ENCODE measurements around the gene HSPA1B. TPM values are rescaled to one million over a fixed set of nuclear protein-coding genes. Genes with fewer than 3 reads are reported as not detected.
A peak's percentile ranks its signal among the peaks of the same experiment; 100 is the strongest.

HSPA1B gene
- total RNA-seq, 1 experiment from 2014 or later, result 265 TPM

- Histone ChIP-seq H3K4me3 (ENCODE audit: low read length) (no peak overlapping the region), H3K36me3 (ENCODE audit: low read depth, low read length) (peaks cover 11% of the 10 kb centered on the region), H4K20me1 (ENCODE audit: low read length) (no peaks in the 10 kb centered on the region), H3K9ac (ENCODE audit: low read length) (no peak overlapping the region), H2AFZ (ENCODE audit: low read length) (no peak overlapping the region), H3K27me3 (ENCODE audit: low read length) (no peaks in the 10 kb centered on the region), H3K9me2 (replicated peaks; ENCODE audit: low read length) (no peaks in the 10 kb centered on the region), H3K27ac (ENCODE audit: low read length) (peak overlapping the region; percentile 44; the same call in 1 of the 2 replicates), H3K9me3 (ENCODE audit: low read length) (no peaks in the 10 kb centered on the region), H3K4me2 (ENCODE audit: low read length) (no peak overlapping the region), H3K79me2 (ENCODE audit: low read length) (no peaks in the 10 kb centered on the region), H3K4me1 (ENCODE audit: insufficient read depth, low read length) (peaks cover 40% of the 10 kb centered on the region), H3F3A (ENCODE audit: low read length, unreplicated experiment) (no peaks in the 10 kb centered on the region)
- ATAC-seq (no peak), DNase-seq (no peak)
- intact Hi-C loops (cut with micrococcal nuclease), result no loop called here
- BruUV-seq (replicated peaks), result no TSS peak
- ChIA-PET POLR2A (ENCODE audit: unreplicated experiment) (interaction anchor here (0.6 to 0.7 kb wide), 2 partner anchors 9 to 254 kb away, joined by 3 read pairs; partner anchors contain the start of gene FKBPL), CTCF (interaction anchor here (0.6 kb wide), 1 partner anchor 1348 kb away, joined by 3 read pairs; no protein-coding TSS in a partner anchor)
- TF ChIP-seq EZH2phosphoT487 (IDR thresholded peaks at IDR 0.05; ENCODE audit: borderline replicate concordance, low read length) (no peak), EZH2 (IDR thresholded peaks at IDR 0.05; ENCODE audit: low read length, unreplicated experiment) (no peak), CTCF (conservative IDR thresholded peaks at IDR 0.05; ENCODE audit: low read depth, low read length) (no peak)
These were observed 48.3 kb downstream of the HSPA1B start for GRCh38 chr6:31875877-31876276.

GRCh38 chr6:31876357-31876756 is 48.8 kb downstream of the HSPA1B start:
- TF ChIP-seq CTCF (conservative IDR thresholded peaks at IDR 0.05; ENCODE audit: low read depth, low read length) (no peak), EZH2phosphoT487 (IDR thresholded peaks at IDR 0.05; ENCODE audit: borderline replicate concordance, low read length) (no peak), EZH2 (IDR thresholded peaks at IDR 0.05; ENCODE audit: low read length, unreplicated experiment) (no peak)
- H4K20me1 ChIP-seq (ENCODE audit: low read length), result no peaks in the 10 kb centered on the region
- no peaks in the 10 kb centered on the region for H3K27me3 ChIP-seq (ENCODE audit: low read length)
- no peaks in the 10 kb centered on the region for H3K79me2 ChIP-seq (ENCODE audit: low read length)
- no peak overlapping the region for H3K4me2 ChIP-seq (ENCODE audit: low read length)
- H3K4me1 ChIP-seq (ENCODE audit: insufficient read depth, low read length), result peaks cover 40% of the 10 kb centered on the region
- no peak overlapping the region for H3K27ac ChIP-seq (ENCODE audit: low read length)
- ChIA-PET POLR2A (ENCODE audit: unreplicated experiment) (no interaction called here), CTCF (no interaction called here)
- peaks cover 15% of the 10 kb centered on the region for H3K36me3 ChIP-seq (ENCODE audit: low read depth, low read length)
- intact Hi-C loops (cut with micrococcal nuclease), result no loop called here
- no peaks in the 10 kb centered on the region for H3K9me3 ChIP-seq (ENCODE audit: low read length)
- H2AFZ ChIP-seq (ENCODE audit: low read length), result no peak overlapping the region
- BruUV-seq (replicated peaks), result no TSS peak
- no peak overlapping the region for H3K4me3 ChIP-seq (ENCODE audit: low read length)
- DNase-seq (no peak), ATAC-seq (no peak)
- no peaks in the 10 kb centered on the region for H3K9me2 ChIP-seq (replicated peaks; ENCODE audit: low read length)
- H3F3A ChIP-seq (ENCODE audit: low read length, unreplicated experiment), result no peaks in the 10 kb centered on the region
- no peak overlapping the region for H3K9ac ChIP-seq (ENCODE audit: low read length)

- Histone ChIP-seq H3F3A (ENCODE audit: low read length, unreplicated experiment) (no peaks in the 10 kb centered on the region), H3K27ac (ENCODE audit: low read length) (no peak overlapping the region), H3K4me1 (ENCODE audit: insufficient read depth, low read length) (peaks cover 40% of the 10 kb centered on the region), H3K9me2 (replicated peaks; ENCODE audit: low read length) (no peaks in the 10 kb centered on the region), H3K36me3 (ENCODE audit: low read depth, low read length) (peaks cover 17% of the 10 kb centered on the region), H3K9ac (ENCODE audit: low read length) (no peak overlapping the region), H3K4me2 (ENCODE audit: low read length) (0 out of 2 replicates have a peak overlapping the region, but pooled peaks have one; percentile 48), H3K79me2 (ENCODE audit: low read length) (no peaks in the 10 kb centered on the region), H2AFZ (ENCODE audit: low read length) (no peak overlapping the region), H3K27me3 (ENCODE audit: low read length) (no peaks in the 10 kb centered on the region), H3K9me3 (ENCODE audit: low read length) (no peaks in the 10 kb centered on the region), H3K4me3 (ENCODE audit: low read length) (no peak overlapping the region), H4K20me1 (ENCODE audit: low read length) (no peaks in the 10 kb centered on the region)
- TF ChIP-seq EZH2phosphoT487 (IDR thresholded peaks at IDR 0.05; ENCODE audit: borderline replicate concordance, low read length) (no peak), CTCF (conservative IDR thresholded peaks at IDR 0.05; ENCODE audit: low read depth, low read length) (no peak), EZH2 (IDR thresholded peaks at IDR 0.05; ENCODE audit: low read length, unreplicated experiment) (no peak)
- ChIA-PET POLR2A (ENCODE audit: unreplicated experiment) (no interaction called here), CTCF (no interaction called here)
- intact Hi-C loops (cut with micrococcal nuclease), result no loop called here
- no peak for DNase-seq
- no TSS peak for BruUV-seq (replicated peaks)
- no peak for ATAC-seq
These were observed 49.6 kb downstream of the HSPA1B start for GRCh38 chr6:31877125-31877650.

Data from PC-3 (cell line).